Nephron progenitor cell (in vitro differentiated cells): Measurements from ENCODE around the gene GATA5.

Experiments used
- DNase-seq: peaks from one replicate; pipeline ENCODE4 v3.0.0; 2021
- H3K27ac Mint-ChIP-seq: 2 replicates; pipeline ENCODE4 v1.8.0; 2021; ENCODE audit warnings: mild to moderate bottlenecking, moderate library complexity, mixed read lengths
- H3K27me3 Mint-ChIP-seq: 2 replicates; pipeline ENCODE4 v1.8.0; 2021; ENCODE audit warnings: mild to moderate bottlenecking, low read depth, mixed read lengths; ENCODE audit not compliant: poor library complexity
- H3K36me3 Mint-ChIP-seq: 2 replicates; pipeline ENCODE4 v1.8.0; 2021; ENCODE audit warnings: low read depth, mixed read lengths
- H3K4me1 Mint-ChIP-seq: 2 replicates; pipeline ENCODE4 v1.8.0; 2021; ENCODE audit warnings: mixed read lengths
- H3K4me3 Mint-ChIP-seq: 2 replicates; pipeline ENCODE4 v1.8.0; 2021; ENCODE audit warnings: mild to moderate bottlenecking, moderate library complexity, mixed read lengths
- H3K9me3 Mint-ChIP-seq: 2 replicates; pipeline ENCODE4 v1.8.0; 2021; ENCODE audit warnings: mild to moderate bottlenecking, moderate library complexity, mixed read lengths
- TF ChIP-seq, protein P1 (sequence below): fragments of 200-600 bp; sonication (generic); IDR thresholded peaks from 2 replicates; pipeline ENCODE4 v1.5.0; 2021; ENCODE audit warnings: antibody characterized with exemption

Gene GATA5

DNA sequence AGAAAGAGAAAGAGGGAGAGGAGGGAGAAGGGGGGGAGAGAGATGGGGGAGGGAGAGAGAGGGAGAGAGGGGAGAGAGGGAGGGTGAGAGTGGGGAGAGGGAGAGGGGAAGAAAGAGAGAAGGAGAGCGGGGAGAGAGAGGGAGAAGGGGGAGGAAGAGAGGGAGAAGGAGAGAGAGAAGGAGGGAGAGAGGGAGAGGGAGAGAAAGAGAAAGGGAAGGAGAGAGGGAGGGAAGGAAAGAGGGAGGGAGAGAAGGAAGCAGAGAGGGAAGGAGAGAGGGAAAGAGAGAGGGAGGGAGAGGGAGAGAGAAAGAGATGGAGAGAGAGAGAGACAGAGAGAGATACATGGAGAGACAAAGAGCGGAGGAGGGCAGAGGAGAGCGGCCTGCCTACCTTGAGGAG, 23.8 kb downstream of the GATA5 start:
- no peaks in the 10 kb centered on the region for H3K36me3 Mint-ChIP-seq
- H3K9me3 Mint-ChIP-seq: no peaks in the 10 kb centered on the region
- peaks cover 4% of the 10 kb centered on the region for H3K27me3 Mint-ChIP-seq
- H3K27ac Mint-ChIP-seq: no peak overlapping the region
- H3K4me3 Mint-ChIP-seq: no peak overlapping the region
- TF ChIP-seq, protein P1, sequence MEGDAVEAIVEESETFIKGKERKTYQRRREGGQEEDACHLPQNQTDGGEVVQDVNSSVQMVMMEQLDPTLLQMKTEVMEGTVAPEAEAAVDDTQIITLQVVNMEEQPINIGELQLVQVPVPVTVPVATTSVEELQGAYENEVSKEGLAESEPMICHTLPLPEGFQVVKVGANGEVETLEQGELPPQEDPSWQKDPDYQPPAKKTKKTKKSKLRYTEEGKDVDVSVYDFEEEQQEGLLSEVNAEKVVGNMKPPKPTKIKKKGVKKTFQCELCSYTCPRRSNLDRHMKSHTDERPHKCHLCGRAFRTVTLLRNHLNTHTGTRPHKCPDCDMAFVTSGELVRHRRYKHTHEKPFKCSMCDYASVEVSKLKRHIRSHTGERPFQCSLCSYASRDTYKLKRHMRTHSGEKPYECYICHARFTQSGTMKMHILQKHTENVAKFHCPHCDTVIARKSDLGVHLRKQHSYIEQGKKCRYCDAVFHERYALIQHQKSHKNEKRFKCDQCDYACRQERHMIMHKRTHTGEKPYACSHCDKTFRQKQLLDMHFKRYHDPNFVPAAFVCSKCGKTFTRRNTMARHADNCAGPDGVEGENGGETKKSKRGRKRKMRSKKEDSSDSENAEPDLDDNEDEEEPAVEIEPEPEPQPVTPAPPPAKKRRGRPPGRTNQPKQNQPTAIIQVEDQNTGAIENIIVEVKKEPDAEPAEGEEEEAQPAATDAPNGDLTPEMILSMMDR: no peak
- H3K4me1 Mint-ChIP-seq: peaks cover 60% of the 10 kb centered on the region
- DNase-seq: no peak

GRCh38 chr20:62451156-62451767, 24.5 kb downstream of the GATA5 start:
- no peaks in the 10 kb centered on the region for H3K9me3 Mint-ChIP-seq
- no peaks in the 10 kb centered on the region for H3K36me3 Mint-ChIP-seq
- H3K27me3 Mint-ChIP-seq: peaks cover 4% of the 10 kb centered on the region
- no peak for DNase-seq
- TF ChIP-seq, protein P1: no peak
- no peak overlapping the region for H3K4me3 Mint-ChIP-seq
- H3K4me1 Mint-ChIP-seq: peaks cover 58% of the 10 kb centered on the region
- H3K27ac Mint-ChIP-seq: no peak overlapping the region

DNA sequence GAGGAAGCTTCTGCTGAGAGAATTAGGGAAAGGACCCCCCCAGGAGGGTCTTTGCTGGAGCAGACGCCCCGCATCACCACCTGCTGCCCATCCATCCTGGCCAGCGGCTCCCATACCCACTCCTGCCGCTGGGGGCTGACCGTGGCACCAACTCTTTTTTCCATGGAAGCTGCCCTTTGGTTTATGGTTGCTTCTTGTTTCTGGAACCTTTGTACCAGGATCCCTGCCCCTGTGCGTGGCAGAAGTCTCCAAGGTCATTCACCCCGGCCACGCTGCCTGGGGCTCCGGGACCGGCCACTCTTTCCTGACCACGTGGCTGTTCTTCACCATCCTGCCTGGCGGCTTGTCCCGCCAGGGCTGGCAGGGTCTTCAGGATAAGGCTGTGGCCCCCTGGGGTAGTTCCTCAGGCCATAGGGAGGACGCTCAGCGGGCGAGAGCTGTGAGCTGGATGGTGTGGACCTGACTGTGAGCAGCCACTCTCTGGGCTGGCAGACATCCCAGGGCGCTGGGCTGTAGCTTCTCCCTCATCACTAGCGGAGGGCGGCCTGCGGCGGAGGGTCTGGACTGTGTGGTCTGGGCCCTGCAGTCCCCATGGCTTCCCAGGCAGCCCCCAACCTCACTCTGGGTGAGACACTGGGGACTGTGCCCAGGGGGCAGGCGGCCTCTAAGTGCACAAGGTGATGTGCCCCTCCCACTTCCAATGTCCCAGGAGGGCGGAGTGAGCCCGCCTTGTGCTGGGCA, 25.7 kb downstream of the GATA5 start:
- TF ChIP-seq, protein P1: no peak
- Mint-ChIP-seq H3K4me3 (peak overlapping the region; percentile 6), H3K9me3 (no peaks in the 10 kb centered on the region), H3K36me3 (no peaks in the 10 kb centered on the region), H3K4me1 (peaks cover 49% of the 10 kb centered on the region), H3K27me3 (peaks cover 4% of the 10 kb centered on the region), H3K27ac (peak overlapping the region; percentile 45)
- no peak for DNase-seq

DNA sequence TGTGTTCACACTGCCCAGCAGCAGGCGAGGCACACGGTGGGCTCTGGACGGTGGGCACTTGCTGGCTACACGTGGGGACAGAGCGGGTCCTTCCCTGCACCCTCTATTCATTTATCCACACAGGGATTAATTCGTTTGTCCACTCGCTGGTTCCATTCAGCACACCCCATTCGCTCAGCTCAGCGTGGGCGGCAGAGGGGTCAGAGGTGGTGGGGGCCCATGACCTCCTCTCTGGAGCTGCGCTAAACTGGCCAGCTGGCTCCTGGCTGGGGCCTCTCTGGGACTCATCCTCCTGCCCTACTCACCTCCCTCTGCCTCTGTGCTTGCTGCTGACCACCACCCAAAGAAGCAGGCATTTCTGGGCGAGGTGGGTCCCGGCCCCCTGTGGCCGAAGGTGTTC, 27.0 kb downstream of the GATA5 start:
- H3K36me3 Mint-ChIP-seq: no peaks in the 10 kb centered on the region
- peak overlapping the region; percentile 8 for H3K4me3 Mint-ChIP-seq
- peaks cover 9% of the 10 kb centered on the region for H3K27me3 Mint-ChIP-seq
- H3K9me3 Mint-ChIP-seq: no peaks in the 10 kb centered on the region
- peaks cover 42% of the 10 kb centered on the region for H3K4me1 Mint-ChIP-seq
- peak; percentile 51 for DNase-seq
- TF ChIP-seq, protein P1: no peak
- H3K27ac Mint-ChIP-seq: no peak overlapping the region

- no peaks in the 10 kb centered on the region for H3K36me3 Mint-ChIP-seq
- H3K4me3 Mint-ChIP-seq: no peak overlapping the region
- peaks cover 15% of the 10 kb centered on the region for H3K27me3 Mint-ChIP-seq
- TF ChIP-seq, protein P1: no peak
- H3K9me3 Mint-ChIP-seq: no peaks in the 10 kb centered on the region
- no peak overlapping the region for H3K27ac Mint-ChIP-seq
- H3K4me1 Mint-ChIP-seq: peaks cover 36% of the 10 kb centered on the region
- no peak for DNase-seq
Measured at GRCh38 chr20:62448038-62448437, 27.8 kb downstream of the GATA5 start.
